Measurements from ENCODE around the gene ENOX1. TPM values are rescaled to one million over a fixed set of nuclear protein-coding genes. Genes with fewer than 3 reads are reported as not detected.

The ENOX1 gene
- total RNA-seq, 4 donors from 2014 or later, result 2.2 to 8.9 (median 6.2) TPM

DNA sequence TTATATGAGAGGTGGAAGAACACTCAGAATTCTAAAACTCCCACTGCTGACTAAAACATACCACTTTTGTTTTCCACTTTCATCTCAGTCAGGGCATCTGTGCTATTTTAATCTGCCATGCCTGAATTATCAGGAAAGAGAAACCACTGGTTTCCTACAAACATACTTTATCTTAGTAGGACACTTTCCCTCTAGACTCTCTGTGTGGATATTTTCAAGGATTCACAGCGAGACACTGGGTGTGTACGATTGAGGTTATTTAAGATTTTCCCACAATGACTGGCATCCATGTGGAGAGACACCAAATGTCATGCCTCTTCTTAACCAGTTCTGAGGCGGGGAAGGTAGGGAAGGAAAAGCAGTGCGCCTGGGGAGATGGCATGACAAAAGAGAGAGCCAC, 212.2 kb downstream of the ENOX1 start:
- TF ChIP-seq, protein P1, sequence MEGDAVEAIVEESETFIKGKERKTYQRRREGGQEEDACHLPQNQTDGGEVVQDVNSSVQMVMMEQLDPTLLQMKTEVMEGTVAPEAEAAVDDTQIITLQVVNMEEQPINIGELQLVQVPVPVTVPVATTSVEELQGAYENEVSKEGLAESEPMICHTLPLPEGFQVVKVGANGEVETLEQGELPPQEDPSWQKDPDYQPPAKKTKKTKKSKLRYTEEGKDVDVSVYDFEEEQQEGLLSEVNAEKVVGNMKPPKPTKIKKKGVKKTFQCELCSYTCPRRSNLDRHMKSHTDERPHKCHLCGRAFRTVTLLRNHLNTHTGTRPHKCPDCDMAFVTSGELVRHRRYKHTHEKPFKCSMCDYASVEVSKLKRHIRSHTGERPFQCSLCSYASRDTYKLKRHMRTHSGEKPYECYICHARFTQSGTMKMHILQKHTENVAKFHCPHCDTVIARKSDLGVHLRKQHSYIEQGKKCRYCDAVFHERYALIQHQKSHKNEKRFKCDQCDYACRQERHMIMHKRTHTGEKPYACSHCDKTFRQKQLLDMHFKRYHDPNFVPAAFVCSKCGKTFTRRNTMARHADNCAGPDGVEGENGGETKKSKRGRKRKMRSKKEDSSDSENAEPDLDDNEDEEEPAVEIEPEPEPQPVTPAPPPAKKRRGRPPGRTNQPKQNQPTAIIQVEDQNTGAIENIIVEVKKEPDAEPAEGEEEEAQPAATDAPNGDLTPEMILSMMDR (IDR thresholded peaks at IDR 0.05), result no peak
- DNase-seq (ENCODE audit: low spot score), result no peak
- ATAC-seq (ENCODE audit: low FRiP score), result no peak

DNA sequence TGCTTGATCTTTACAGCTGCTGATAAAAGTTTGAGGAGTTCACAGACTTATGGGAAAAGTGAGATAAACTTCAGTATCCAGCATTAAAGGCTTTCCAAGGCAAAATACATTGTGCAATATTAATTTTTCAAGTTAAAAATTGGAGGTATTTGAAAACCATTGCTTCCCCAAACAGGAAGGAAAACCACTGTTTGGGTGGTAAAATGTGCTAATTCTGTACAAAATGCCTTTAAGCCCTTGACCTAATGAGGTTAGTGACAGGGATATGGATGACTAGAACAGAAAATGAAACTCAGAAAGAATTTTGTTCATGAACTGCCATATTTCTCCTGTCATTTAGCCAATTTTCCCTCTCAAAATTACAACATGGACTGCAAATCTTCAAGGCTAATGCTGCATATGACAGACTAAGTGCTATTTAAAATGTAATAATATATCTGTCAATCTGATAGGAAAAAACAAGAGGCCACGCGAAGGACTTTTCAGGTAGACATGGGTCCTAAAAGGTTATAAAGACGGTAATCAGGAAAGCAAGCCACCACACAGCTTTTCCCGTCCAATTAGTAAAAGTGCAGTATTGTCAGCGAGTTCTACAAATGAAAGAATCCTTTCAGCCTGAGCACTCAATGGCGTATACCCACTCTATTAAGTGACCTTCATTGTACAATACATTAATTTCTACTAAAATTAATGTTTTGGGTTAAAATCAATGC, 212.8 kb downstream of the ENOX1 start:
- DNase-seq (ENCODE audit: low spot score) (no peak), ATAC-seq (ENCODE audit: low FRiP score) (no peak)
- TF ChIP-seq, protein P1 (IDR thresholded peaks at IDR 0.05), result no peak

DNA sequence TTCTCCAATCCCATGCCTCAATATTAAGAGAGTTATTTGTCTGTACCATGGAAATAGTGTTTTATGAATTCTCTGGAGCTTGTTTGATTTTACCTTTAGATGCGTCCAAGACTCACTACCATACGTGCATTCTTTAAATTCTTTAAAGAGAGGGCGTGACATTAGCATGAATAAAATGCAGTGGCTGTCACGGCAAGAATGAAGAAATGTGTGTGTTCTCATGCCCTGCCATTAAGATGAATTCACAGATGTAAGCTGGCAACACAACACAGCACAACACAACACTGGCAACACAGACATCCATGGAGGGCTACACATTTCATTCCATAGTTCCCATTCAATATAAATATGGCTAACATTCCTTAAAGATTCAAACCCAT, 213.4 kb downstream of the ENOX1 start:
- ATAC-seq (ENCODE audit: low FRiP score) (no peak), DNase-seq (ENCODE audit: low spot score) (no peak)
- TF ChIP-seq, protein P1 (IDR thresholded peaks at IDR 0.05), result no peak

DNA sequence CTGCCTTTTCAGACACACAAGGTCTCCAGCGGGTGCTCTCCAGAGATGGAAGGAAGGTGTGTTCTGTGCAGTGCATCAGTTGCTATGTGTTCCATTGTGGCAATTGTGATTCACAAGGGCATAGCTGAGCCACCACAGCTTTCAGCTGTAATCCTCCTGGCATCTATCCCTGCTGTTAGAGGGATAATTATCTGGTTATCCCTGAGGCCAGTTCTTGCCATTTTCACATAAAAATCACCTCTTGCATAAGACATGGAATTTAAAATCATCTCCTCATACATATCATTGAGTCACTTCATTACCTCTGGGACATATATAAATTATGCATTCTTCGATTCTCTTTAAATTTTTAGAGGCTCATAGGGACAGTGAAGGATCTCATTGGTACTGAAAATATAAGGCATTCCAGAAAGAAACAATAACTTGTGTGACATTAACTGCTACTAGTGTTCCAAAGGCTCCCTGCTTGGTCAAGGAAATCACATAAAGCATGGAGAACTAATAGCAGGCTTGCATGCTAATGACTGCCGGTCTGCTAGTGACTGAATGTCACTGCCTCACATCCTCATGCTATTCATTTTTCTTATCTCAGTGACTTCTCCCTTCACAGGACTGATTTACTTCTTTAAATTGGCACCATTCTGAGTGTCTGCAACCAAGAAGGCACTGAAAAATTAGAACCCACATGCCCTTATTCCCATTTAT, 214.0 kb downstream of the ENOX1 start:
- ATAC-seq (ENCODE audit: low FRiP score) (peak; percentile 33), DNase-seq (ENCODE audit: low spot score) (no peak)
- TF ChIP-seq, protein P1 (IDR thresholded peaks at IDR 0.05), result no peak

DNA sequence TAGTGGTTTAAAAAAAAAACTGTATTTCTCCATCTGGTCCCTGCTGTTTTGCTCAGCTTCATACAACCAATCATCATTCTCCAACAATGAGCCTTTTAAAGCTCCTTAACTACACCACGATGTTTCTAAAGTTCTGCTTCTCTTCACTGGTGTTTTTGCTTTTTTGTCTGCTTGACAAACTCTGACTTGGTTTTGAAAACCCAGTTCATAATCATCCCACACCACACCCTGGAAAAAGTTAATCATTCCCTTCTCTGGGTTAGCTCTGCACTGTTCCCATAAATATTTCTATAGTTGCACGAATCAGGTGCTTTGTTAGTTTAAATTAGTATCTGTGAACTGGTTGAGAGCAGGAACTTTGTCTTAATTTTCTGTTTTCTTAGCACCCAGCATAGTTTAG, 217.1 kb downstream of the ENOX1 start:
- TF ChIP-seq, protein P1 (IDR thresholded peaks at IDR 0.05), result no peak
- ATAC-seq (ENCODE audit: low FRiP score) (no peak), DNase-seq (ENCODE audit: low spot score) (no peak)

DNA sequence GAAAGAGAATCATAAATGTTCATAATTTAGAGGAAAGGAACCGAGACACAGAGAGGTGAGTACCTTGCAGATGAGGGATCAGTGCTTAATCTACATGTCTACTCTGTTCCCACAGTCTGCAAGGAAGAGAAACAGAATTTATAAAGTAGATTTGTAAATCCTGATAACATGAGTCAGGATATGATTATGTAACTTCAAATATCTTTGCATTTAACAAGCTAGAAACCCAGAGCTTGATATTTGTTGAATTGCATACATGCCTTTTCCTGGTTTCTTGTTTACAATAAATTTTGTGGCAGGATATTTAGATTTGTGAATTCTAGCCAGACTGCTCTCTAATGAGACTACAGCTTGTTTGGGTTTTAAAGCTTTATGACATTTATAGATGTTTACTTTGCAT, 219.2 kb downstream of the ENOX1 start:
- DNase-seq (ENCODE audit: low spot score) (no peak), ATAC-seq (ENCODE audit: low FRiP score) (no peak)
- TF ChIP-seq, protein P1 (IDR thresholded peaks at IDR 0.05), result no peak

DNA sequence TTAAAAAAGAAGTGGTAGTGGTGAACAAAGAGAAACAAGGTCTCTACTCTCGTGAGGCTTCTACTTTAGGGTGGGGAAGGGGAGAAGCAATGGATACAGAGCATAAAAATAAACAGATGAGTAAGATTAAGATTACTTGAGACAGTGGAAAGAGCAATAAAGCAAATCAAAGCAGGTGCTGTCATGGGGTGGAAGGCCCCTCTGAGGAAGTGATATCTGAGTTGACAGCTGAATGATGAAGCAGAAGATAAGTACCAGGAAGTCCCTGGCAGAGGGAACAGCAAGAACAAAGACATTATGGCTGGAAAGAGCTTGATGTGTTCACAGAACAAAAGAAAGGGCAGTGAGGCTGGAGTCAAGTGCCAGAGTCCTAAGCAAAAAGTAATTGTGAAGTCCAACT, 221.8 kb downstream of the ENOX1 start:
- no peak for DNase-seq (ENCODE audit: low spot score)
- no peak for ATAC-seq (ENCODE audit: low FRiP score)
- TF ChIP-seq, protein P1 (IDR thresholded peaks at IDR 0.05), result no peak

All from omental fat pad (tissue), 4 donors.